Femur (tissue), 1 donor: ENCODE results near the gene CGB2.
A peak's percentile ranks its signal among the peaks of the same experiment; 100 is the strongest.
"Not testable (repeated sequence)": the region's sequence is repeated elsewhere in the genome, so short reads cannot be mapped to it uniquely, and the experiment has no call there.

Experiments
- DNase-seq: peaks from one replicate; pipeline ENCODE4 v3.0.0-alpha.2; 2017

The CGB2 gene

DNA sequence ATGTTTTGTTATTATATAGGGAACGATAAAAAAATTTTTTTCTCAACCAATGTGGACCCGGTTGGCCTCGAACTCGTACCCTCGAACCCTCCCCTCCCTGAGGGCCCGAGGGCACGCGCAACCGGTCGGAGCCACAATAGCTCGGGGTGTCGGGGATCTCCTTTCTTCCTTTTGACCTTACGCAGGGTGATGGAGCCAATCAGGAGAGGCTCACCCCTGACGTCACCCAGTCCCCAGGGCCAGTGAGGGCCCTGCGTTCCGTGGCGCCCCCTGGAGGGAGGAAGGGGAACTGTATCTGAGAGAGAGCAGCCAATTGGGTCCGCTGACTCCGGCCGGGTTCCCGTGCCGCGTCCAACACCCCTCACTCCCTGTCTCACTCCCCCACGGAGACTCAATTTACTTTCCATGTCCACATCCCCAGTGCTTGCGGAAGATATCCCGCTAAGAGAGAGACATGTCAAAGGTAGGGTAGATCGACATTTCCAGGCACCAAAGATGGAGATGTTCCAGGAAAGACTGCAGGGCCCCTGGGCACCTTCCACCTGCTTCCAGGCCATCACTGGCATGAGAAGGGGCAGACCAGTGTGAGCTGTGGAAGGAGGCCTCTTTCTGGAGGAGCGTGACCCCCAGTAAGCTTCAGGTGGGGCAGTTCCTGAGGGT lies at the start of gene CGB2:
Gene CGB2 (plus strand): TSS at position 249 of the 660 bp plus-strand sequence. CDS start 206 bp downstream, at position 455.
- not testable (repeated sequence) for DNase-seq

DNA sequence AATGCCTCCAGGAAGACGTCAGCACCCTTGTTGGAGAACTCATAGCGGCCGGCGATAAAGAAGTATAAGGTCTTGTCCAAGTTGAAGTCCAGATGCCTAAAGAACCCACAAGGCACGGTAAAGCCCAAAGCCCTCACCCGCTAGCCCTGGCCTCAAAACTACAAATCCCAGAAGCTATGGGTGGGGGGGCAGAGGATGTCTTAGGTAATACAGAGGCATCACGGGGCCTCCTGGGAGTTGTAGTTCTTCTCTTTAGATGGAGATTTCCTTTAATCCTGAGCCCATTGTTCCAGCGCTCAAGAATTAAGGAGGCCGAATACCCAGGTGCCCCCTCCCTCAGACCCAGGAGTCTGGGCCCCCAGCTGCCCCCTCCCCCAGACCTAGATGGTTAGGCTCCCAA lies 49.4 kb upstream of the CGB2 start:
- DNase-seq = no peak

- DNase-seq = no peak
Observed at GRCh38 chr19:48985711-48986110, 46.0 kb upstream of the CGB2 start.

GRCh38 chr19:48986211-48986610 lies 45.5 kb upstream of the CGB2 start:
- no peak for DNase-seq

DNA sequence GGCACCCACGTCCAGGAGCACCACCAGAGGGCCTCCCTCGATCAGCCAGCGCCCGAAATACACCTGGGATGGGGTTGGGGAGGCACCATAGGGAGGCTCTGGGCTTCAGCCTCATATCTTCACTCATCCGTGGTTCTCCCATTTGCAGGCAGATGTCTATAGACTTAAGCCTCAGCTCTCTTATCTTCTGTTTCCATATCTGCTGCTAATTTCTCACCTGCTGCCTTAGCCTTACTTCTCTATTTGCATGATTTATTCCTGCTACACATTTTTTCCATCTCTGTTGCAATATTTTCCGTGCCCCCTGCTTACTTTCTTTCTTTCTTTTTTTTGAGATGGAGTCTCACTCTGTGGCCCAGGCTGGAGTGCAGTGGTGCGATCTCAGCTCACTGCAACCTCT lies 44.4 kb upstream of the CGB2 start:
- no peak for DNase-seq

DNA sequence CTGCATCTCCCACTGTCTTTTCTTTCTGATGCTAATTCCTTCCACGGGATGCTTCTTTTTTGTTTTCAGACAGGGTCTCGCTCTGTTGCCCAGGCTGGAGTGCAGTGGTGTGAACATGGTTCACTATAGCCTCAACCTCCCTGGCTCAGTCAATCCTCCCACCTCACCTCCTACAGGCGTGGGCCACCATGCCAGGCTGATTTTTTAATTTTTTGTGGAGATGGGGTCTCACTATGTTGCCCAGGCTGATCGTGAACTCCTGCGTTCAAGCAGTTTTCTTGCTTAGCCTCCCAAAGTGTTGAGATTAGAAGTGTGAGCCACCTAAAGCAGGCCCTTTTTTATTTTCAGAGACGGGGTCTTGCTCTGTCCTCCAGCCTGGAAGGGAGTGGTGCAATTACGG lies 43.4 kb upstream of the CGB2 start:
- no peak for DNase-seq

DNA sequence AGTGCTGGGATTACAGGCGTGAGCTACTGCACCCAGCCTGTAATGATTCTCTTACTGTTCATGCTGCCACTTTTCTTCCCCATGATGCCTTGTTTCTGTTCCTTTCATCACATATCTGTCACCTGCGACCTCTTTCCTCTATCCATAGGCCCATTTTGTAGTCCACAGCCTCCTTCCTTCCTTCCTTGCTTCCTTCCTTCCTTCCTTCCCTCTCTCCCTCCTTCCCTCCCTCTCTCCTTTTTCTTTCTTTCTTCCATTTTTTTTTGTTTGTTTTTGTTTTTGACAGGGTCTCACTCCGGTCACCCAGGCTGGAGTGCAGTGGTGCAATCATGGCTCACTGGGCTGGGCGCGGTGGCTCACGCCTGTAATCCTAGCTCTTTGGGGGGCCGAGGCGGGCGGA lies 42.8 kb upstream of the CGB2 start:
- DNase-seq = no peak

- DNase-seq = peak; percentile 72
Observed at GRCh38 chr19:48989701-48990291, 41.9 kb upstream of the CGB2 start.

- DNase-seq = no peak
Observed at GRCh38 chr19:48990400-48990799, 41.3 kb upstream of the CGB2 start.

- no peak for DNase-seq
Observed at GRCh38 chr19:48991011-48991609, 40.6 kb upstream of the CGB2 start.

GRCh38 chr19:48991873-48992580 lies 39.7 kb upstream of the CGB2 start:
- DNase-seq = peak; percentile 75

GRCh38 chr19:48992581-48993174 lies 39.0 kb upstream of the CGB2 start:
- no peak for DNase-seq

- DNase-seq = peak; percentile 100
Observed at GRCh38 chr19:48993175-48994034, 38.3 kb upstream of the CGB2 start, which contains the start of the genes GYS1 and RUVBL2. Gene GYS1 (minus strand): TSS chr19:48993309. CDS start chr19:48993112, 197 bp downstream. Gene RUVBL2 (plus strand): TSS chr19:48993887. CDS start chr19:48993912, 25 bp downstream.

GRCh38 chr19:48994035-48994386 lies 37.7 kb upstream of the CGB2 start:
- DNase-seq = no peak

DNA sequence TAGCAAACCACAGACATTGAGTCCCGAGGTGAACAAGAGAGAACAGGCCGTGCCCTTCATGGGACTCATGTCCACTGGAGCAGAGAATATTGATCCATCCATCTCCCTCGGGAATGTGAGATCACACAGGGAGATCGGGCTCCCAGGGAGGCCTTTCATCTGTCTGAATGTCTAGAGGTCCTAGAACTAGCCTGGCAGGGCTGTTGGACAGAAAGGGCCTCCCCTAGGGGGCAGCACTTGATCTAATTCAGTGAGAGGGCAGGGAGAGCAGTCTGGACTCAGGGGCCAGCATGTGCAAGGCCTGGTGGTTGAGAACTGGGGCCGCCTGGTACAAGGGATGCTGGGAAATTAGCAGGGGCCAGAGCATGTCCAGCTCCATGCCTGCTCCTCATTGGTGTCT lies 33.7 kb upstream of the CGB2 start:
- DNase-seq = no peak

DNA sequence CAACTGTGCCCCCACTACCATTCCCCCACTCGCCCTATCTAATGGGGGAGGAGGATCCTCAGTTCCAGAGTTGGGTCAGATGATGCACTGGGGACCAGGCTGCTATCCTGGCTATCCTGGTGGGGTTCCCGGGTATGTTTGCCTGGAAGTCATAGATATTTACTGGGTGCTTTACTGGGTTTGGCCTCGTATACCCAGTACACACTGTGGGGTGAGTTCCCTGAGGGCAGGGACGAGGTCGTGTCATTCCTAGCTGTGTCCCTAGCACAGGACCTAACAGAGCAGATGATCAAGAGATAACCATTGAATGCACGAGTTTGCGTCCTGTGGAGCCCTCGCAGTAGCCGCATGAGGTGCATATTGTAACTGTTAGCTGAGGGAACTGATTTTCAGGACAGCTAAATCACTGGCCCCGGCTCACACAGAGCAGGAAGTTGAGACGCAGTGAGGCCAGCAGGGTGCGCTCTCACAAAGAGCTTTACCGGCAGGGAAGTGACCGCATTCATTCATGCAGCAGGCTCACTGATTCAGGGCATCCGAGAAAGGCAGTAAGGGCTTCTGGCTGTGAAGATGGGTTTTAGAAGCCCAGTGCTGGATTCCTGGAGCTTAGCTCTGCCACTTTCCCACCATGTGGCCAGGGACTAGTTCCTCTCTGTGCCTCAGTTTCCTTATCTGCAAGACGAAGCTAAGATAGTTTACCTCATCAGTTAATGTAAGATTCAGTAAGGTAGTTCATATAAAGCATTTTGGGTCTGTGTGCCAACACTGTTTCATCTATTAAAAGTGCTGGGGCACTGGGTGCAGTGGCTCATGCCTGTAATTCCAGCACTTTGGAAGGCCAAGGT lies 32.0 kb upstream of the CGB2 start:
- DNase-seq = no peak

DNA sequence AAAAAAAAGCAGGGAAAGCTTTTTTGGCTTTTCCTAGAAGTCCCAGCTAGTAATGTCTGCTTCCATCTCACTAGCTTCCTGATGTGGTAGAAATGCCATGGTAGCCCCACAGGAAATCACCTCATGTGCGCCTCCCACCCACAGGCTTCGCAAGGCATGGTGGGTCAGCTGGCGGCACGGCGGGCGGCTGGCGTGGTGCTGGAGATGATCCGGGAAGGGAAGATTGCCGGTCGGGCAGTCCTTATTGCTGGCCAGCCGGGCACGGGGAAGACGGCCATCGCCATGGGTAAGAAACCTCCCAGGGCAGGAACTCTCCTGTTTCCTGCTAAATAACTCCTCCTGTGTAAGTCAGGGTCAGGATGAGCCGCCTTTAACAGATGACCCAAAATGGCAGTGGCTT lies 27.6 kb upstream of the CGB2 start:
- DNase-seq = no peak

GRCh38 chr19:49004964-49005614 lies 26.6 kb upstream of the CGB2 start:
- DNase-seq = no peak

- DNase-seq = no peak
Observed at GRCh38 chr19:49006905-49007304, 24.8 kb upstream of the CGB2 start.

GRCh38 chr19:49009828-49010227 lies 21.9 kb upstream of the CGB2 start:
- DNase-seq = no peak

DNA sequence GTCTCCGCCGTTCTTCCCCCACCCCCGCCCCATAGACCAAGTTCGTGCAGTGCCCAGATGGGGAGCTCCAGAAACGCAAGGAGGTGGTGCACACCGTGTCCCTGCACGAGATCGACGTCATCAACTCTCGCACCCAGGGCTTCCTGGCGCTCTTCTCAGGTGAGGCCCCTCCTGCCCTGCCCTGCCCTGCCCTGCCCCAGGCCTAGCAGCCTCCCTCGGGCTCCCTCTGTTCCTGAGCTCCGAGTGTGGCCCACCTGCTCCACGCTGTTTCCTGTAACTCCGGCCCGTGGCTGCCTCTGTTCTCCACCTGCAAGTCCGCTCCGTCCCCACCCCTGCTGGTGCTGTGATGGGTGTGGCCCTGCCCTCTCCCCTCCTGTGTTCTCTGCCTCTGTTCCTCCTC lies 21.2 kb upstream of the CGB2 start:
- no peak for DNase-seq
